Measurements from ENCODE around the gene ARPP19. TPM values are rescaled to one million over a fixed set of nuclear protein-coding genes. Genes with fewer than 3 reads are reported as not detected.
A peak's percentile ranks its signal among the peaks of the same experiment; 100 is the strongest.
"Not testable (repeated sequence)": the region's sequence is repeated elsewhere in the genome, so short reads cannot be mapped to it uniquely, and the experiment has no call there.

Gene ARPP19
- total RNA-seq, 1 experiment from 2014 or later, result 43.1 TPM

DNA sequence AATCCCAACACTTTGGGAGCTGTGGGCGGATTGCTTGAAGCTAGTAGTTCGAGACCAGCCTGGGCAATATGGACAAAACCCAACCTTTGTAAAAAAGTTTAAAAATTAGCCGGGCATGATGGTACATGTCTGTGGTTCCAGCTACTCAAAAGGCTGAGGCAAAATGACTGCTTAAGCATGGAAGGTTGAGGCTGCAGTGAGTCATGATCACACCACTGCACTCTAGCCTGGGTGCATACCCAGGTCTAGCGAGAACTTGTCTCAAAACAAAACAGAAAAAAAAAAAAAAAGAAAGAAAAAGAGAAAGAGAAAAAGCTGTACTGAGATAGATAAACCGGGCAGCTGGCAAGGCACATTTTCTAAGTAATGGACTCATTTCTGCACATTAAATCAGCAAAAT is 10.6 kb downstream of the ARPP19 start:
- H3K4me3 ChIP-seq, result no peak overlapping the region
- H3K36me3 ChIP-seq, result peaks cover 67% of the 10 kb centered on the region
- no peaks in the 10 kb centered on the region for H3K9me3 ChIP-seq
- no peaks in the 10 kb centered on the region for H3K27me3 ChIP-seq
- peak; percentile 18 for DNase-seq

DNA sequence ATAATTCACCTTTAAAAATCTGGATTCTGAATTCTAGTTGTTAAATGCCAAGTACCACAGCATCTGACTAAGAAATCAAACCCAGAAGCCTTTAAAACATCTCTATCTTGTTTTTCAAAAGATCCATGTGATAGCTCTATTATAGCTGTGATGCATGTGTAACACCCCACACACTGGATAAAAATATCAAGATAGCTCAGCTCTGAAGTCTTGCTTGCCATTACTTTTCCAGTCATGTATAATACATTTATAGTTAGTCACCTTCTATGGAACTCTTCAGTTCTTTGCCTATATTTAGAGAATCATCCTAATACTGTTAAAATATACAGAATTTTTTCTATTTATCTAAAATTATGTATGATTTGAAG is 11.6 kb downstream of the ARPP19 start:
- Histone ChIP-seq H3K4me3 (no peak overlapping the region), H3K9me3 (no peaks in the 10 kb centered on the region), H3K36me3 (peaks cover 73% of the 10 kb centered on the region), H3K27me3 (no peaks in the 10 kb centered on the region)
- no peak for DNase-seq

DNA sequence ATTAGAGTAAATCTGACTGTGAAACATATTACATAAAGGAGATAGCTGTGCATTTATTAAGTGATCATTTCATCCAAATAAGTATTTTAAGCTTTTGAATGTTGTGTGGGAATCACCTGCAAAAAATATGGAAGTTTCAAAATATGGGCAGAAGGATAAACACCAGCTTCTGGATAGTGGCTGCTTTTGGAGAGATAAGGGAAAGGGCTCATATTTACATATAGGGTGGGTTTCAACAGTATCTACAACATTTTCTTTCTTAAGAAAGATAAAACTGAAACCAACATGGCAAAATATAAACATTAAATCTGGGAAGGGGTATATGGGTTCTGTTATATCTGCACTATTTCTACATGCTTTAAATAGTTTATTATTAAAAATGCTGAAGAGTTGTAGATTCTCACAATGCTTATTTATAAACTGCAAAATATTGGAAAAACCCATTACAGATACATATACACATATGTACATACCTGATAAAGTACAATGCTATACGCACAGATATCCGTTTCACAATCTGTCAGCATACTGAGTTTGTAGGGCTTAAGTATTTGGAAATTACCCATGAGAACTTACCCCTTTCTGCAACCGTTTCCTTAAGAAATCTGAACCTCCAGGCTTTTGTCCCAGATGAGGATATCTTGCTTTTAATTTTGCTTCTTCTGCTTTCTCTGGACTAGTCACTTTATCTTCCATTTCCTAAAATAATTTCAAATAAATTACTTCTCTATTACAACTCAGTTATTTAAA is 12.1 kb downstream of the ARPP19 start:
- Histone ChIP-seq H3K27me3 (no peaks in the 10 kb centered on the region), H3K36me3 (peaks cover 78% of the 10 kb centered on the region), H3K9me3 (no peaks in the 10 kb centered on the region), H3K4me3 (no peak overlapping the region)
- no peak for DNase-seq

DNA sequence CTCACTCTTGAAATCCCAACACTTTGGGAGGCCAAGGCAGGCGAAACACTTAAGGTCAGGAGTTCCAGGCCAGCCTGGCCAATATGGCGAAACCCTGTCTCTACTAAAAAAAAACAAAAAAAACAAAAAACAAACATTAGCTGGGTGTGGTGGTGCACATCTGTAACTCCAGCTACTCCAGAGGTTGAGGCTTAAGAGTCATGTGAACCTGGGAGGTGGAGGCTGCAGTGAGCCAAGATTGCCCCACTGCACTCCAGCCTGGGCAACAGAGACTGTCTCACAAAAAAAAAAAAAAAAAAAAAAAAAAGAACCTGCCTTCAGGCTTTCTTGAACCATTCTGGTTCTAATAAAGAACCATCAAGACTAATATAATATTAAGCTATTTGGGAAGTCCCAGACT is 16.5 kb downstream of the ARPP19 start:
- Histone ChIP-seq H3K9me3 (no peaks in the 10 kb centered on the region), H3K36me3 (peaks cover 90% of the 10 kb centered on the region), H3K4me3 (no peak overlapping the region), H3K27me3 (no peaks in the 10 kb centered on the region)
- no peak for DNase-seq

DNA sequence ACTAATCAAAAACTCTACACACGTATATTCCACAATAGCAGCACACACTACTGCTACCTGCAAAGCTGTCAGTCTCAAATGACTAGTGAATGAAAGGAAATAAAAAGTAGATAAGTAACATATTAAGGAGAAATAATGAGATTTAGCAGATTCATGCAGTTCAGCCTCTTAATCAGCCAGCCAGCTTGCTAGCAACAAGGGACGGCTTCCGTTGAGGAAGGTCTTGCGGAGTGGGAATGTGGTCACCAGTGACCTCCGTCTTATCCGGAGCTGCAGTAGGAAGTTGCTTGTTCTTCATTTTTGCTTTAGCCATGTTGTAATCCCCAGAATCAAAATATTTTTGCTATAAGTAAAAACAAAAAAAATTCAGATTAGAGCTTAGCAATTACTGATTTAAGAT is 17.1 kb downstream of the ARPP19 start:
- no peaks in the 10 kb centered on the region for H3K27me3 ChIP-seq
- H3K36me3 ChIP-seq, result peaks cover 89% of the 10 kb centered on the region
- H3K9me3 ChIP-seq, result no peaks in the 10 kb centered on the region
- no peak overlapping the region for H3K4me3 ChIP-seq
- no peak for DNase-seq

DNA sequence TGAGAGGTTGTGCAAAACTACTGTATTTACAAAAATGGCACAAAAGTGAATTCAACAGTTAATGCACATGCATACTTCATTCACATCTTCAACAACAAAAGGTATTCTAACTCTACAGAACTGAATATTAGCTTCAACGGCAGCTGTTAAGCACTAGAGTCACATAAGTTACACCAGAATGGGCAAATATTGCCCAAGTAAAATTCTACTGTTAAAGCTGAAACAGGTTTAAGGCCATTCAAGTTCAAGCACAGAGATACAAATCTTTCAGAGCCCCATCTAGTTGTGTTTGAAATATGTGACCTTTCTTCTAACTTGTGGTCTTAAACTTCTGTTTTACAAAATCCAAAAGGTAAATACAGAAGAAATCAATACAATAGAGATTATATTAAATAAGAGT is 17.6 kb downstream of the ARPP19 start:
- peaks cover 89% of the 10 kb centered on the region for H3K36me3 ChIP-seq
- not testable (repeated sequence) for H3K9me3 ChIP-seq, DNase-seq, H3K4me3 ChIP-seq, H3K27me3 ChIP-seq

DNA sequence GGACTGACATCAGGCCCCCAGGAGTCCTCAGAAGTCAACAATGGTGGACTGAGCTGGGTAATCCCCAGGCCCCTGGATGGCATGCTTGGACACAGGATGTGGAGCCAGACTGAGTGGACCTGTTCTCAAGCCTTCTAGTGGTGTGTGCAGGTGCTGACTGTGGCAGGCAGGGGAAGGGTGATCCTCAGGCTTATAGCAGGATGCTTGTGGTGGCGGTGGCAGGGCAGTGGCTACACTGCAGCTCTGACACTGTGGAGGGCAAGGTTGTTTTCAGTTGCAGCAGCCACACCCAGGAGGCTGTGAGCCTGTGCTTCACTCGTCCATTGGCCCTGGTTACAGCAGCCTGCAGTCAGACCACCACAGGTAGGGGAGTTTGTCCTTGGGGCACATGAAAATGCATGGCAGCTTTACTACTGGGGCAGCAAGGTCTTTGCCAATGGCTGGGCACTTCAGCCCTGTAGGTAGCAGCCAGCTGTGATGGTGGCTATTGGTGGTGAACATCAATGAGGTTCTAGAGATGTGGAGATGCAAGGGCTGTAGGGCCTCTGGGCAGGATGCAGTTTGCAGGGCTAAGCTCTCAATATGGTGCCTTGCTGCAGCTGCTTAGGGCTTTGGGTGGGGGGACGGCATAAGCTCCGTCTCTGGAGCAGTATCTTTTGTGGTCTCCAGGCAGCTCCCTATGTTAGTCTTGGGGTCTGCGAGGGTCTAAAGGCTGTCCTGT is 22.6 kb downstream of the ARPP19 start:
- no peaks in the 10 kb centered on the region for H3K27me3 ChIP-seq
- H3K36me3 ChIP-seq, result peaks cover 52% of the 10 kb centered on the region
- no peaks in the 10 kb centered on the region for H3K9me3 ChIP-seq
- no peak overlapping the region for H3K4me3 ChIP-seq
- no peak for DNase-seq

DNA sequence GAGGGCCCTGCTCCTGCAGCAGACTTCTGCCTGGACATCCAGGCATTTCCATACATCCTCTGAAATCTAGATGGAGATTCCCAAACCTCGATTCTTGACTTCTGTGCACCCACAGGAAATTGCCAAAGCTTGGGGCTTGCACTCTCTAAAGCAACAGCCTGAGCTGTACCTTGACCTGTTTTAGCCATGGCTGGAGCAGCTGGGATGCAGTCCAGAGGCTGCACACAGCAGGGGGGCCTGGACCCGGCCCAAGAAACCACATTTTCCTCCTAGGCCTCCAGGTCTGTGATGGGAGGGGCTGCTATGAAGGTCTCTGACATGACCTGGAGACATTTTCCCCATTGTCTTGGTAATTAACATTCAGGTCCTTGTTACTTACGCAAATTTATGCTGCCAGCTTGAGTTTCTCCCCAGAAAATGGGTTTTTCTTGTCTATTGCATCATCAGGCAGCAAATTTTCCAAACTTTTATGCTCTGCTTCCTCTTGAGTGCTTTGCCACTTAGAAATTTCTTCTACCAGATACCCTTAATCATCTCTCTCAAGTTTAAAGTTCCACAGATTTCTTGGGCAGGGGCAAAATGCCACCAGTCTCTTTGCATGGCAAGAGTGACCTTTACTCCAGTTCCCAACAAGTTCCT is 28.3 kb downstream of the ARPP19 start:
- DNase-seq, result no peak
- peaks cover 2% of the 10 kb centered on the region; the same call in 1 of the 2 replicates for H3K36me3 ChIP-seq
- H3K9me3 ChIP-seq, result peaks cover 3% of the 10 kb centered on the region; the same call in 1 of the 2 replicates
- H3K4me3 ChIP-seq, result no peak overlapping the region
- H3K27me3 ChIP-seq, result peaks cover 1% of the 10 kb centered on the region; the same call in 1 of the 2 replicates

DNA sequence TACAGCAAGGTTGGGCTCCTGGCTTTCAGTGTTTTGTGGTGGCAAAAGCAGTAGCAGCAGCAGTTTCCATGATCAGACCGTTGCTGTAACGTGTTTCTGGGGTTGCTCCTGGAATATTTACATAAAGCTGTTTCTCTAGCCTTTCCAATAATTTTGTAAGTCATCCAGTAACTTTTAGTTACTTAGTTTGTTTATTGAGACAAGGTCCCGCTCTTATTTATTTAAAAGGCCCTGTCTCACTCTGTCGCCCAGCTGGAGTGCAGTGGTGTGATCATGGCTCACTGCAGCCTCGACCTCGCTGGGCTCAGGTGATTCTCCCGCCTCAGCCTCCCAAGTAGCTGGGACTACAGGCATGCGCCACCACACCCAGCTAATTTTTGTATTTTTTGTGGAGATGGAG is 31.4 kb downstream of the ARPP19 start:
- H3K4me3 ChIP-seq, result no peak overlapping the region
- no peaks in the 10 kb centered on the region for H3K36me3 ChIP-seq
- peaks cover 10% of the 10 kb centered on the region; the same call in 1 of the 2 replicates for H3K27me3 ChIP-seq
- DNase-seq, result no peak
- peaks cover 3% of the 10 kb centered on the region; the same call in 1 of the 2 replicates for H3K9me3 ChIP-seq

DNA sequence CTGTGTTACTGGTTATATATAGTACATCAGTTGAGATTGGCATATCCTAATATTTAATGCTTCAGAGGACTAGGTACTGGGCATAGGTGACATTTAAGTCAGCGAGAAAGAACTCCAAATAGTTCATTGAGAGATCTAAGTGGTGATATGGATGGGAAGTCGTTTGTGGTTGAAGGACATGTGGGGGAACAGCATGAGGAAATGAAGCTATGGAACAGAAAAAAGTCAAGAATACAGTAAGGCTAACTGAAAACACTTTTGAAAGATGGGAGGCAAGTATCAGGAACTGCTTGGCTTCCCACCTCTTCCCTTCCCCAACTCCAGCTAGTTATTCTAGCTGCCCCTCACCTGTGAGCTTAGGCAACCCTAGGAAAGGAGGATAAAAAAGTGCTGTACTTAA is 36.4 kb downstream of the ARPP19 start:
- no peak for DNase-seq
- H3K9me3 ChIP-seq, result no peaks in the 10 kb centered on the region
- H3K36me3 ChIP-seq, result no peaks in the 10 kb centered on the region
- H3K4me3 ChIP-seq, result no peak overlapping the region
- peaks cover 46% of the 10 kb centered on the region for H3K27me3 ChIP-seq

DNA sequence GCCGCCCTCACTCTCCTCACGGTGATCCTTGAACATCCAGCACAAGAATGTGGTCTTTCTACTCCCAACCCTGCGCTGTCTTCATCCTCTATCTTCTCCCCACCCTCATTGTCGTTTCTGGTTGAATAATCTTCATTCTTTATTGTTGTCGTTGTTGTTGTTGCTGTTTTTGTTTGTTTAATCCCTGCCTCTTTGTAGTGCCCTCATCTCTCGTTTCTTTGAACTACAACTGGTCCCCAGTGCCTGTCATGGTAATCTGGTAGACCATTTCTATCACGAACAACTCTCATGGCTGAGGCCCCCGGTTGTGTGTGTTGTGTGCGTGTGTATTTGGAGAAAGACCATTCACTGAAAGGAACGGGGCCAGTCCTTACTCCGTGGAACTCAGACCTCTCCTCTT is 38.9 kb downstream of the ARPP19 start:
- DNase-seq, result no peak
- Histone ChIP-seq H3K27me3 (peaks cover 50% of the 10 kb centered on the region), H3K4me3 (peak overlapping the region; percentile 46; the same call in 1 of the 2 replicates), H3K9me3 (no peaks in the 10 kb centered on the region), H3K36me3 (no peaks in the 10 kb centered on the region)

DNA sequence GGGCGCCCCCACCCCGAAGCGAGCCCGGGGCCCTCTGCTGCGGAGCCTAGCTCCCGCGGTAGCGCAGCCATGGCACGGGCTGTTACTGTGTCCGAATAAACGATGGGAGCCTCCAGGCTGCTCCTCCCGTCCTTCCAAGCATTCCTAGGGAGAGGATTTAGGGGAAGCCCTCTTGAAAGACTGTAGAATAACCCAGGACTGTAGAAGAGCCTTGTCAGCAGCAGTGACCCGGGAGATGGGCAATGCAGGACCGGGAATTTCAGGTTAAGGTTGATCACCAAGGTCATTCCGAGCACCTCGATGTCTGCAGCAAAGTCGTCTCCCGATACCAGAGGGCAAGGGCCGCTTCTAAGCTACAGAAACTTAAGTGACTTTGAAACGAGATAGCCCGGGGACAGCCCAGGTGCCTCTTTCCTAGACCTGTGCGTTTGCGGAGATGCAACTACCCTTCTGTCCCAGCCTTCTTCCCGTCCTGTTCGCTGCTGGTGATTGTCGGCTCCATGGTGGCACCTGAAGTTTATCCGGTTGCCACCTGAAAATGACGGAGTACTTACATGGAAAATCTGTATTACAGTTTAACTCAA is 39.4 kb downstream of the ARPP19 start:
- no peak for DNase-seq
- no peaks in the 10 kb centered on the region for H3K36me3 ChIP-seq
- H3K9me3 ChIP-seq, result no peaks in the 10 kb centered on the region
- H3K27me3 ChIP-seq, result peaks cover 48% of the 10 kb centered on the region
- peak overlapping the region; percentile 46 for H3K4me3 ChIP-seq

DNA sequence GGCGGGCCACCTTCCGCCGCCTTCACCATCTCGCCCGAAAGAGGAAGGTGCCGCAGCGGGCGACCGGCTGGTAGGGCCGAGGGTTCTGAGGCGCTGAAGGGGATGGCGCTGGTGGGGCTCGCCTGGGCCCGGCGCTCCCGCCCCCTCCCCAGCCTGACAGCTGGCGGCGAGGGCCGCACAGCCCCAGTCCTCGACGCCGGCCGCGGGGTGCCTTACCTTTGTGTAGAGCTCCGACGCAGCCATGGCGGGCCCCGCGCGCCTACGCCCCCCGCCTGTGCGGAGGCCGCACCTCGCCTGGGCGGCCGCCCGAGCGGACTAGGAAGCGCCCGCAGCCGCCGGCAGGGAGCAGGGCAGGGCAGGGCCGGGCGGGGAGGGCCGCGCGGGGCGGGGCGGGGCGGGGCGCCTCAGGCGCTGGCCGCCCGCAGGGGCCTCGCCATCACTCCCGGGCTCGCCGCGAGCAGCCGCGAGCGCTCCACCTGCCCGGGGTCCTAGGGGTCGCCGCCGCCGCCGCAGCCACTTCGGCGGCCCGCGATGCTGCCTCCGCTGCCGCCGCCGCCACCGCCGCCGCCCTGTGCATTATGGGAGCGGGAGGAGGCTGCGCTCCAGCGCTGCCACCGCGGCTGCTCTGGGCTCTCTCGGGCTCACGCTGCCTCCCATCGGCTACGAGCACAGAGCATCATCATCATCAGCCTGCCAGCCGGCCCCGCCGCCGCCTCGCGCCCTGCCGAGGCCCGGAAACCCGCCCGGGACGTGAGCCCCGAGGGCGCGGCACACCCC is 40.1 kb downstream of the ARPP19 start, which contains the start of gene MYO5A:
Gene MYO5A, minus strand, starts transcription at position 317 of the 777 bp plus-strand sequence. Its CDS starts 74 bp downstream, at position 243.
- DNase-seq, result peak; percentile 73
- H3K27me3 ChIP-seq, result peaks cover 47% of the 10 kb centered on the region
- no peaks in the 10 kb centered on the region for H3K36me3 ChIP-seq
- H3K9me3 ChIP-seq, result no peaks in the 10 kb centered on the region
- H3K4me3 ChIP-seq, result peak within 1 kb of the TSS; percentile 66

DNA sequence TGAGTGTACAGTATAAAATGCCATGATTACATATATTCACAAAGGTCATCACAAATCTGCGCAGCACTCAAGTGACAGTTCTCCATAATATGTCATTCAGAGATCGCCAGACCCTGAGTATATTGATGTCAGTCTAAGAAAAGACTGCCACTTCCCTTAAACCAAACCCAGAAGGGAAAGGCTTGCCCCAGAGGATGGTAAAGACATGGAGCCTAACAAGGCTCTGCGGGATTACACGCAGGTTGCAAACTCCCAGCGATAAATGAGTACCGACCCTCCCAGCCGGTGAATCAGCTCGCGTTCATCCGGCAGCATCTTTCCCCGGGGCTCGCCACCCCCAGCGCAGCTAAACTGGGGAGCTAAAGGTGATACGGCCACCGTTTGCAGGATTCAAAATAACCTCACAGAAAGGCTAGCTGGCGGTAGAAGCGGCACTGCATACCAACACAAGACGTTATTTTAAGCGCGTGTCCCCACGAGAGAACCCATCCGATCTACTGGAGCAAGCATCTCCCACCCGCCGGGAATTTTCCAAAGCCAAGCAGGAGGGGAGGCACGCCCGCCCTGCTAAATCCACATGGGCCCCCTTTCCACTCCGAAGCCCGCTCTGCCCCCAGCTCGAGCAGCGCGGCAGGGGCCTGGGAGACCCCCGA is 40.8 kb downstream of the ARPP19 start:
- DNase-seq, result peak; percentile 23
- H3K27me3 ChIP-seq, result peaks cover 47% of the 10 kb centered on the region
- H3K36me3 ChIP-seq, result no peaks in the 10 kb centered on the region
- no peaks in the 10 kb centered on the region for H3K9me3 ChIP-seq
- peak overlapping the region; percentile 66 for H3K4me3 ChIP-seq

DNA sequence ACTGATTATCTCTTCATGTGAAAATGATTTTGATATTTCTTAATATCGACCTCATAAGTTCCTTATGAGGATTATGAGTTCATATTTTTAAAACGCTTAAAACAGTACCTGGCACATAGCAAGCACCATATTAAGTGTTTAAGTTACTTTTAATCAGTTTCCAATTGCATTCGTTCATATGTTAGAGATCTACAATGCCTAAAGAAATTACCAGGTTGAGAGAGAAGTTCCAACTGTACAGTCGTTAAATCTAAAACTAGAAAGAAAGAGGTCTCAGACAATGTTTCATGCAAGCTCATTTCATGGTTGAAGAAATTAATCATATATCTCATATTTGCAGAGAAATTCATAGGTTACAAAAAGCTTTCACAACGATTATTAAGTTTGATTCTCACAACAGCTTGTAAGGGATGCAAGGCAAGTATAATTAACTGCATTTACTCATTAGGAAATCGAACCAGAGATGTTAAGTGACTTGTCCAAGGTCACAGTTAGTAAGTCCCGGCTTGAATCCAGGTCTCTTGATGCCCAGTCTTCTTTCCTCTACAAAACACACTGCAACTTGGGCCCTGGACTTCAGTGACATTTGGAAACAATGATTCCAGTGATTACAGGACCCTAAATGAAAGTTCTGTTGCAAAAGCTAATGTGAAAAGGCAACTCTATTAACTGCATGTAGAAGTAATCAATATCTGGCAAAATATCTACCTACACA is 41.5 kb downstream of the ARPP19 start:
- Histone ChIP-seq H3K36me3 (no peaks in the 10 kb centered on the region), H3K4me3 (peak overlapping the region; percentile 66), H3K27me3 (peaks cover 41% of the 10 kb centered on the region), H3K9me3 (no peaks in the 10 kb centered on the region)
- DNase-seq, result no peak
